ENCODE results near the gene ZNF254.
"Not testable (repeated sequence)": the region's sequence is repeated elsewhere in the genome, so short reads cannot be mapped to it uniquely, and the experiment has no call there.

The ZNF254 gene

GRCh38 chr19:24072720-24073119 lies 14.3 kb upstream of the ZNF254 start:
- DNase-seq (ENCODE audit: low read depth) = no peak

- no peak for DNase-seq (ENCODE audit: low read depth)
These were observed 13.2 kb upstream of the ZNF254 start for GRCh38 chr19:24073807-24074206.

GRCh38 chr19:24074720-24075454 lies 12.1 kb upstream of the ZNF254 start:
- no peak for DNase-seq (ENCODE audit: low read depth)

GRCh38 chr19:24075530-24075929 lies 11.5 kb upstream of the ZNF254 start:
- DNase-seq (ENCODE audit: low read depth) = not testable (repeated sequence)

- DNase-seq (ENCODE audit: low read depth) = no peak
These were observed 8.3 kb upstream of the ZNF254 start for GRCh38 chr19:24078680-24079079.

- no peak for DNase-seq (ENCODE audit: low read depth)
These were observed 5.9 kb upstream of the ZNF254 start for GRCh38 chr19:24081056-24081455.

GRCh38 chr19:24098359-24098758 lies 11.4 kb downstream of the ZNF254 start:
- DNase-seq (ENCODE audit: low read depth) = no peak

GRCh38 chr19:24099829-24100228 lies 12.8 kb downstream of the ZNF254 start:
- no peak for DNase-seq (ENCODE audit: low read depth)

GRCh38 chr19:24100597-24100996 lies 13.6 kb downstream of the ZNF254 start:
- DNase-seq (ENCODE audit: low read depth) = not testable (repeated sequence)

GRCh38 chr19:24101459-24102115 lies 14.6 kb downstream of the ZNF254 start:
- DNase-seq (ENCODE audit: low read depth) = no peak

- DNase-seq (ENCODE audit: low read depth) = no peak
These were observed 40.6 kb downstream of the ZNF254 start for GRCh38 chr19:24127601-24128000.

GRCh38 chr19:24140099-24140498 lies 53.1 kb downstream of the ZNF254 start:
- no peak for DNase-seq (ENCODE audit: low read depth)

- no peak for DNase-seq (ENCODE audit: low read depth)
These were observed 53.6 kb downstream of the ZNF254 start for GRCh38 chr19:24140591-24140990.

GRCh38 chr19:24141612-24142011 lies 54.6 kb downstream of the ZNF254 start:
- no peak for DNase-seq (ENCODE audit: low read depth)

GRCh38 chr19:24142771-24143170 lies 55.8 kb downstream of the ZNF254 start:
- no peak for DNase-seq (ENCODE audit: low read depth)

GRCh38 chr19:24159707-24160106 lies 72.7 kb downstream of the ZNF254 start:
- no peak for DNase-seq (ENCODE audit: low read depth)

GRCh38 chr19:24166055-24166454 lies 79.1 kb downstream of the ZNF254 start:
- no peak for DNase-seq (ENCODE audit: low read depth)

- DNase-seq (ENCODE audit: low read depth) = no peak
These were observed 86.9 kb downstream of the ZNF254 start for GRCh38 chr19:24173882-24174281.

GRCh38 chr19:24177686-24178085 lies 90.7 kb downstream of the ZNF254 start:
- no peak for DNase-seq (ENCODE audit: low read depth)

- no peak for DNase-seq (ENCODE audit: low read depth)
These were observed 91.2 kb downstream of the ZNF254 start for GRCh38 chr19:24178207-24178606.

Measured in T-helper 22 cell (primary cell).